NCI-H1694 treated with DMSO at 0.1 percent for 48 hours (cell line): Measurements from ENCODE around the gene MYT1.

Experiments
- DNase-seq: peaks from one replicate; lab custom pipeline; 2025; lab: John Stamatoyannopoulos, UW

The MYT1 gene

DNA sequence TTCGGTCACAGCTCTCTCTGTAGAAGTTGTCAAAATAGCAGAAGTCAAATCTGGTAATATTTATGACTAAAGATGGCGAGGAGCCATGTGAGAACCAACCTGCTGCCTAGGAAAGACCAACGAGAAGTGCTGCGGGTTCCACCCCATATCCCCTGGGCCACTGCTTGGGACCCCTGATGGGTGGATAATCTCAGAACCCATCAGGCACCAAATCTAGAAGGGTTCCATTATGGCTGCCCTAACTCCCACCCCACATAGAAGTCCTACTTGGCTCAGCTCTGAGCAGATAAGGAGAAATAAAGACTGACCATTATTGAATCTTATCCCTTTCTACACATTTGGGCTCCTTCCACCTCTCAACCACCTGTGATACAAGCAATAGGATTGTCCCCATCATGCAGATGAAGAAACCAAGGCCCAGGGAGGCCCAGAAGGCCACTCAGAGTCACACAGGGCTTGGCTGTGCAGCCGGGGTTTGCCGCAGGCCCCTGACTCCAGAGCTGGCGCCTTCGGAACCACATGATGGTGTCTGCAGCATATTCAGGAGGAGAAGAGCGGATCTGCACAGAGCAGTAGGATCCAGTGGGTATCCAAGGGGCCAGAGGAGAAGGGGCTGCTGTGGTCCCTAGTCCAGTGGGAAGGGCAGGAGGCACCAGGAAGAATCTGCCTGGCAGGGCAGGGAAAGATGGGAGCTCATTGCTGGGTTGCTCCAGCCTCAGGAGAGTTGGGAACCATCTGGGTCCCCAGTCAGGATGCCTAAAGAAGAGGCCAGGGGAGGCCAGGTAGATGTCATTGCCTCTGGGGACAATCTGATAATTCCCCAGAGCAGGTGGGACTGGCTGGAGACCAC is 81.7 kb downstream of the MYT1 start:
- DNase-seq = no peak

DNA sequence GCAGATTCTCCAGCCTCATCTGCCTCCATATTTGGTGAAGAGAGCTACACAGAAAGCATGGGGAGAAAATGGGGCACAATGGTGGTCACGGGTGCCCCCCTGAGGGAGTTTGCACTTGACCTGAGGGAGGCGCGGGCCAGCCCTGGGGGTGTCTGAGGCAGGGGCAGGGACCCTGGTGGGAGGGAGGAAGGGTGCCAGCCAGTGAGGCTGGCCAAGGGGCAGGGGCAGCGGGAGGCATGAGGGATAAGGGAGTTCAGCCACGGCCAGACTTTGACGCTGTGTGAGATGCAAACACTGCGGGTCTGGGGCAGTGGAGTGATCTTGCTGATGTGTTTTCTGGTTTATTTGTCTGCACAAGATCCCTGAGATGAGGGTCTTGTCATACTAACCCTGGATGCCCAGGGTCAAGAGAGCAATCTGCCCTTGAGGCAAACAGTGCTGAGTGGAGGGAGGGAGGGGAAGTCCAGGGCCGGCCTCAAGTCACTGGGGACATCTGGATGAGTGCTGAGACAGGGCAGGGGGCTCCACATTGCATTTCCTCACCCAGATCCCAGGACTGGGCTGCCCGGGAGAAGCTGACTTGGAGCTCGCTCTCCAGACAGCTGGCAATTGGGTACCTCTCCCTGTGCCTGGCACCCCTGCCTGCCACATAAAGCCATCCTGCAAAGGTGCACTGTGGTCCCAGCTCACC is 82.5 kb downstream of the MYT1 start:
- no peak for DNase-seq

DNA sequence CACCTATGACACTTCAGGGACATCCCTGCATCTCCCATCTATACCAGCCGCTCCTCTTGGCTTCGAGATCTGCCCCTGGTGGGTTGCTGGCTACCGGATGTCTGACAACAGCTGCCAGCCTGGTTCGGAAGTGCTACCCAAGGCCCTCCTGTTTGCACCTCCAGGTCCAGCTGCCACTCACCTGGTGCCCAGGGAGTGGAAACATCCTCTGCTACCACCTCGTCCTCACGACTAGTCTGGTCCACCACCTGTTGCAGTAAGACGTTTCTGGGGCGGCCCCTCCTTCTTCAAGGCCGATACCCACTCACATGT is 83.0 kb downstream of the MYT1 start:
- DNase-seq = no peak

DNA sequence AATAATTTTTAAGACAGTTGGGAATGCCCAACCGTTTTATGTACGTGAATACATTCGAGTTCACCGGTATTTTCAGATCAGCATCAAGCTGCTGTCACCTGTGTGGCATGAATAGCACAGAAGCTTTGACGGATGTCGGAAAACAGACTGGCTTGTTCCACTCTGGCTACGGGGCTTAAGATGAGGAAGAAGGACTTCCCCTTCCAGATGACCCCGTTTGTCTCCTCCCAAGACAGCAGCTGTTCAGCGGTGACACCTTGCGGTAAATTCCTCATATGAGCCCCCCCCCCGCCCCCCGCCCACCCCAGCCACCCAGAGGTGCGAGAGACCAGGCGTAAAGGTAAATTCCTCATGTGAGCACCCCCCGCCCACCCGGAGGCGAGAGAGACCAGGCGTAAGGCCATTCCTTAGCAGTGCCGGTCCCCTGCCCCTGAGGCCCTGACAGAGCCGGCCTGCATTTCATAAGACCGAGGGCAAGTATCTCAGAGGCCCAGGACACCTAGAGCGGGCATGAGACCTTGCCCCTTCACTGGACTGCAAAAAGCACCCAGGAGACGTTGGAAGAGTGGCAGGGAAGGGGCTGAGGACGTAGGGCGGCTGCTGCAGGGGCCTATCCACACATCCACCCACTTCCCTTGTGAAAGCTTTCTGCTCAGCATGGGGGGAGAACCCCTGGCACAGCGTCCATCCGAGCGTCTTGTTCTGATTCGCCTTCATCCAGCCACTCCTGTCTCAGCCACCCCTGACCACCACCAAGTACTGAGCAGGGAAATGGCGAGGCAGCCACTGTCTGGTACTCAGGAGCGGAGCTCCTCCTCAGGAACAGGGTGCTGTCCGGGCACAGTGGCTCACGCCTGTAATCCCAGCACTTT is 84.0 kb downstream of the MYT1 start:
- DNase-seq = no peak

DNA sequence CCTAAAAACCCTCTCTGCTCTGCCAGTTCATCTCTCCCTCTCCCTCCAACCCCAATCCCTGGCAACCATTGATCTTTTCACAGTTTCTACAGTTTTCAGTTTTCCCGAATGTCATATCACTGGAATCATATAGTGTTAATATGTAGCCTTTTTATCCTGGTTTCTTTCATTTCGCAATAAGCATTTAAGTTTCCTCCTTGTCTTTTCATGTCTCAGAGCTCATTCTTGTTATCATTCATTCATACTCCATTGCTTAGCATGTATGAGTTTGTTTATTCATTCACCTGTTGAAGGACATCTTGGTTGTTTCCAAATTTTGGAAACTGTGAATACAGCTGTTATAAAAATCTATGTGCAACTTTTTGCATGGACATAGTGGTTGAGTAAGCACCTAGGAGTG is 85.8 kb downstream of the MYT1 start:
- DNase-seq = no peak

DNA sequence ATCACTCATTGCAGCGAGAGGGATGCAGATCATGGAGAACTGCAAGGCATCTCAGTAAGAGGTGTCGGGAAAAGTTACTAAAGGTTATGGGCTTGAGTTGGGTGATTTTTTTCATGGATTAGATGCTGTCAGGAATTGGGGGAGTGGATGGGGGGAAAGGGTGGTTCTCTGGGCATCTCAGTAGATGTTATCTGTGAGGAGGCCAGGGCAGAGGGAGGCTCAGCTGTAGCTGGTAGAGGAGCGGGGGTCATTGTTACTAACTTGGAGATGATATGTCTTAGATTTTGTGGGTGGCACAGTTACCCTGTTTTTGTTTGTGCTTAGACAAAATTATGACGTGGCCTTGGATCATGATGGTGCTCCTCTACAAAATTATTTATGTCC is 88.7 kb downstream of the MYT1 start:
- DNase-seq = no peak

DNA sequence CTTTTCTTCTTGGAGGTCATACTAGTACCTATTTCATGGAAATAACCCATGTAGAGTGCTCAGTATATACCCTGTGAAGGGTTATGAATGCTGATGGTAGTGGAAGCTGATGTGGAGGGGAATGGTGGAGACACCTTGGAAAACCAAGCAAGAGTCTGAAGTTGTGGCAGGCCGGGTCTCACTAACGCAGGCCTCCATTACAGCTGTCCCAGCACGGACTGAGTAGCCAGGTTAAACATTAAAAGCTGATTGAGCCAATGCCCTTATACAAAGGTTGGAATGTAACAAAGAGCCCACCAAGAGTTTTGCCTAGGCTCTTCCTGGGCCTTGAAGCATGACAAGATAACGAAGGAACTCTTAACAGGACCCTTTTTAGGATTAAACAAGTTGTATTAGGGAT is 89.2 kb downstream of the MYT1 start:
- DNase-seq = no peak

DNA sequence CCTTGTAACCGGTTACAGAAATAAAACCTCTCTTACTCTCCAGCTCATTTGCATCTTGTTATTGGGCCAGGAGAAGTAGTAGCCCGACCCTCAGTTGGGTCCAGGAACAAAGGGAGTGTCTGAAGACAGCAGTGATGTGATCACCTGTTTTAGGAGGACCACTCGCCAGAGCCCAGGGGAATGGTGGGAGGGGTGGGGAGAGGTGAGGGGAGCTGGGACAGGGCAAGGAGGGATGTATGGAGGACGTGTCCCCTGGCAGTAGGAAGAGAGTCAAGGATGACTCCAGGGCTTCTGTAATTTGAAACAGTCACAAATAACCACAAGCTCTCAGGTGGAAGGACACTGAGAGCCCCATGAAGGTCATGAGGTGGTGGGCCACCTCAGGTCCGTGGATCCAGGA is 89.9 kb downstream of the MYT1 start:
- DNase-seq = no peak

DNA sequence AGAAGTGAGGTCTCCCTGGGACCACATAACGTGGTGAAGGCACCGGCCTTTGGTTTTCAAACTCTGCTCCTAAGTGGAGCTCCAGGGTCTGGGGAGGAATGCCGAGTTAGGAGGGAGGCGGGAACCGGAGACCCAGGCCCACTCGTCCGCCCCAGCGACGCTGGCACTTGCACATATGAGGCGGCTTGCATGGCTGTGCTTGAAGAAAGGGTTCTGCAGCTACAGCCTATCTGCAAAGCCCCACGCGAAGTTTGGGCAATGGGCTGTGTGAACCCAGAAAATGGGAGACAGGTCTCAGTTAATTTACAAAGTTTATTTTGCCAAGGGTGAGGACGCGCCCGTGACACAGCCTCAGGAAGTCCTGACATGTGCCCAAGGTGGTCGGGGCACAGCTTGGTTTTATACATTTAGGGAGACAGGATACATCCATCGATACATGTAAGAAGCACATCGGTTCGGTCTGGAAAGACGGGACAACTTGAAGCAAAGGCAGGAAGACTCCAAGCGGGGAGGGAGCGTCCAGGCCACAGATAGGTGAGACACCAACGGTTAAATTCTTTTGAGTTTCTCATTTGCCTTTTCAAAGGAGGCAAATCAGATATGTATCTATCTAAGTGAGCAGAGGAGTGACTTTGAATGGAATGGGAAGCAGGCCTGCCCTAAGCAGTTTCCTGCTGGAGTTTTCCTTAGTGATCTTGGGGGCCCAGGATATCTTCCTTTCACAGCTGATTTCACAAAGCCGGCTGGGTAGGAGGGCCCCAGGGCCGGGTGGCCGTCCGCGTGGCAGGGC is 90.5 kb downstream of the MYT1 start:
- no peak for DNase-seq

DNA sequence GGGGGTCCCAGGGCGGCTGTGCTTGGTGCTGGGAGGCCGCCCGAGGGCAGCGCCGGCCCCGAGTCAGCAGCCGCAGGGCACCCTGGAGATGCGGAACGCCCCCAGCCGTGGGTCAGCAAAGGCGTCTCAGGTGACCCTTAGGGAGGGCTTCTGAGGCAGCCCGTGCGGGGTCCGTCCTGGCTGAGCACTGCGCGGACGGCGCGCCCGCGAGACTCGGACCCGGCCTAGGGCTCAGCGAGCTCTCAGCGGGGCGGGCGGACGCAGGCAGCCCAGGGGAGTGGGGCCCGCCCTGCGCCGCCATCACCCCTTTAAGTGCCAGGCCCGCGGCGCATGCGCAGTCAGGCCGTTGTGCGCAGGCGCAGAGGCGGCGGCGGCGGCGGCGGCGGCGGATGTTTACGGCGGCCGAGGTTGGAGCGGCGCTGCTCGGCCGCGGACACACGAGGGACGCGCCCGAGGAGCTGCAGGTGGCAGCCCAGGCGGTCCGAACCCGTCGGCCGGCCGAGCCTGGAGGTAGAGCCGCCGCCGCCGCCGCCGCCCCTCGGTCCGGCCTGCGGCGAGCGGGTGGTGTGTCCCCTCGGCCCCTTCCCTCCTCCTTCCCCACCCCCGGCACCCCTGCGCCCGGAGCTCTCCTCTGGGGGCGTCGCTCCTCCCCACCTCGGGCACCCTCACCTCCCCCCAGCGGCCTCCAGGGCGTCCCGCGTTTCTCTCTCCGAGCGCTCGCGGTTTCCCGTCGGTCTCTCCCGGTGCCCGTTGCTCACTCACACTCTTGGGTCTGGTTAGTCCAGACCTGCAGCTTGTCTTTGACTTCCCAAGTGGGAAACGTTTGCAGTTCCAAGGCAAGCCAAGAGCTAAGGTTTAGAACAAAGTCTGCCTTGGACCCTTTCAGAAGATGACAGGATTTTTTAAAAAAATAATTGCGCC is 91.4 kb downstream of the MYT1 start, which contains the start of gene PCMTD2:
Gene PCMTD2, plus strand, starts transcription at position 388 of the 921 bp plus-strand sequence. CDS start 4,218 bp downstream, outside the sequence.
- DNase-seq = peak; percentile 53

DNA sequence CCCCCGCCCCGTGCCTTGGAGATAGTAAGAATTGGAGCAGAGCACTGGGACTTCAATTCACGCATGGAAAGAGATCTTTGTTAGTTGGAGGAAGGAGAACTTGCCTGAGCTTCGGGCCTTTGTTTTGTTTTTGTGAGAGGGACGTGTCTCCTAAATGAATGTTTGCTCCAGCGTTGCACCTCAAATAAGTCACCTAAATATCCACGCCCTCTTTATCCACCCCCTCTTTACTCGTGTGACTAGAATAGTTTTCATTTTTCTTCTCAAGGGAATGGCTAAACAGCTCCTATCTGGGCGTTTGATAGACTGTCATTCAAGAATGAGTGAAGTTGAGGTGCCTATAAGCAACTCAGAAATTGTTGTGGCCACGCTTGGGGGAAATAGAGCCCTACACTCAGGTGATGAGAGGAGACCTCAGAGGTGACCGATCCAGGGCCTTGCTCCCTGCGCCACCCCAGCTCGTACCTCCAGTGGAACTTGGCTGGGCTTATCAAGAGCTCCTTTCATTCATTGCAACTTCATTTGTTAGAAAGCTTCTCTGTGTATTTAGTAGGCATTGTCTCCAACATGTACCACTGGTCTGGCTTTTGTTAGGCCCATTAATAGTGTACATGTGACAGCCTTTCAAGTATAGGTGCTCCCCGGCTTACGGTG is 92.2 kb downstream of the MYT1 start:
- no peak for DNase-seq

DNA sequence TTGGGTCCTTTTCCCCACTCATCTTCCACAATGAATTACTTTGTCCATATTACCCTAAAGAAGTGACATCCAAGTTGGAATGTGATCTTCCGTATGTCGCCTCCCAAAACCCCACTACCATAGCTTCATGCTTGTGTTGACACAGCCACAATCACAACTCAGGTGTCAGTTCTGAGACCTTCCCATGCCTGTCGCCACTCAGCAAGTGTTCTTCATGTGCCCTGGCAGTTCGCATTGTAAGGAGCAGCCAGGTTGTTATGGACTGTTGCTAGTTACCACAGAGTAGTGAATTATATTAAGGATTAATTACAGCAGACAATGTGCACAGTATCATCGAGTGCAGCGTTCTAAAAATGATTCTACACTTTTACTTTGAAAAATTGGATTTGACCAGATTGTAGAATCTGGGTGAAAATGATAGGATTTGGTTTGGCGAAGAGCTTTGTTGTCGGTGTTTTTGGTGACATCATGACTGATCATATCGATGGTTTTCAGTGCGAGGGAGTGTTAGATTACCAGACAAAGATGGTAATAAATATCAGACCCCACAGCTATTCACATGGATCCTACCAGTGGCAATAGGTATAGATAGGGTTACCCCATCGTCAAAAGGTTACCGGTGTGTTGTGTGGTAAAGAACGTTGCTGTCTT is 93.0 kb downstream of the MYT1 start:
- DNase-seq = no peak

DNA sequence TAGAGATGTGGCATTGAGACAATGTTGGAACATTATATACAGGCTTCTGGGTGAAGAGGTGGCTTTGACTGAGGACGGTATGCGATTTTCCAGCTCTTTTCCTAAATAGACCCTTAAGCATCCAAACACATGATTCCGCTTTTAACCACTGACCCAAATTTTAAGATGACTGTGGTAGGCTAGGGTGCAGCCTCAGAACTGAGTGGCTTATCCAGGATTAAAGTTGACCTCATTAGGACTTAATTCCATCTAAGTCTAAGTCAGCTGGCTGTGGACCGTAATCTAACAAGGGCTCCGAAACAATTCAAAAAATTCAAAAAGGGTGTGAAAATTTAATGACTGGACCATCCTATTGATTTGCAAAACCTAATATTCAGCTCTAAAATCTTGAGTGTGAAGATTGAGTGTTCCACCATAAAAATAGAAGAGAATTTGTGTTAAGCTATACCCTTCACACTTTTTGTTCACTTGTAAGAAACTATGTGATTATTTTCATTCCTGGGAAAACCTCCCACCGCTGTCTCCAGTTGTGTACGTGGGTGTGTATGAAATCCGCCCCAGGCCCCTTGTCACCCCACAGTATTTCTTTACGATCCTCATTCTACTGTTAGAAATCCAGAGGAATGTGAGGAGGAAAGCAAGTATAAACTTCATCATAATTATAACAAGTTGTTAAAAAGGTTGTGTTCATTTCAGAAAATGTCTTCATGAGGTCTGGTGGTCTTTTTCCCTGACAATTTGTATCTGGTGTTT is 94.0 kb downstream of the MYT1 start:
- no peak for DNase-seq

DNA sequence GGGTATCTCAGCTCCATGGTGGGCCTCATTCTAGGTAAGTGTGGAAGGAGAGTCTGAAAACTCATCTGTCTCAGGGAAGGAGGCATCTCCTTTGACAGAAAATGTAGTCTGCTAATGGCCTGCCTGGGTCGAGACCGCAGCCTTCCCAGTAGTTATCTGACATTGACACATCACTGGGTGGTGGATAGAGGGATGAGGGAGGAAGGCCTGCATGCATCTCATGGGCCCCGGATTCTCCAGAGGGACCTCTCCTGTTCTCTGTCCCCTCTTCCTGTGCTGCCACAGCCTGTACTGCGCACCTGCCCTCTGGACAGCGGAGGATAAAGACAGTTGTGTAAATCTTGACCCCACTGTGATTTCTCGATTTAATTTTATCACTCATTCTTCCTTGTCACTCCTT is 96.0 kb downstream of the MYT1 start:
- no peak for DNase-seq

DNA sequence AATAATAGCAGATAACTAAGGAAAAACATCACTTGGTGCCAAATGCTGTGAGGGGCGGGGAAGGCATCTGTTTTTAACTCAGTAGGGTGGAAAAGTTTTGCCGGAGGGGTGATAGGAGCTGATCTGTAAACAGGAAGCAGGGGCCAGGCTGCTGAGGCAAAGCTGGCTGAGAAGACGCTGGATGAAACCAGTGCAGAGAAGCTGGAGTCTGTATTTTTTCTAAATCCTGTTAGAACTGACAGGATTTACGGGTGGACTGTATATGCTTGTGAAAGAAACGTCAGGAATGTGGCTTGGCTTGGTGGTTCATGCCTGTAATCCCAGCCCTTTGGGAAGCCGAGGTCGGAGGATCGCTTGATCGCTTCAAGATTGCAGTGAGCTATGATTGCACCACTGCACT is 96.9 kb downstream of the MYT1 start:
- no peak for DNase-seq

DNA sequence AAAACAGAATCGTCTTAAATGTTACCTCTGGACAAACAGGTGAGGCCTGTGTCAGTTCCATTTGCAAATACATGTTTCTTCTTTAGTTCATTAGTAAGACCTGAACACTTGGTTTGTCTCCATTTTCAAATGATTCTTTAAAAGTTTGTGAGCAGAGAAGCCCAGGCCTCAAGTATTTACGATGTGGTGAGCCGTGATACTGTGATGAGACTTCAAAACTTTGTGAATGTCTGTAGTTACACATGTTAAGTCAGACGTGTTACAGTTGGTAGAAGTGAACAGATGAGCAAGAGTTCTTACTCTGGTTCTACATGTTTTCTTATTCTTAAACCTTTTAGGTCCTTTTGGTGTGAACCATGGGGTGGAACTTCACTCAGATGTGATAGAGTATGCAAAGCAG is 99.8 kb downstream of the MYT1 start:
- no peak for DNase-seq

DNA sequence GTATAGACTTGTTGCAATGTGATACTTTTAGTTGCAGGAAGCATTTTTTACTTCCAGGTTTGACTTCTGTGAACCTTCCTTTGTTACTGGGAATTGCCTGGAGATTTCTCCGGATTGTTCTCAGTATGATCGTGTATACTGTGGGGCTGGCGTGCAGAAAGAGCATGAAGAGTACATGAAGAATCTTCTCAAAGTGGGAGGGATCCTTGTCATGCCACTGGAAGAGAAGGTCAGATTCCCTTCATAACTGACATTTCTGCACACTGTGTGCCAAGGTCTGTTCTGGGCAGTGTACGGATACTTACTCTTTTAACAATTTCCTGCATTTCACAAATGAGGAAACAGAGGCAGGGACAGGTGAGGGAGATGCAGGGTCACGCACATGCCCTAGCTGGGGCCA is 100.9 kb downstream of the MYT1 start:
- DNase-seq = no peak

DNA sequence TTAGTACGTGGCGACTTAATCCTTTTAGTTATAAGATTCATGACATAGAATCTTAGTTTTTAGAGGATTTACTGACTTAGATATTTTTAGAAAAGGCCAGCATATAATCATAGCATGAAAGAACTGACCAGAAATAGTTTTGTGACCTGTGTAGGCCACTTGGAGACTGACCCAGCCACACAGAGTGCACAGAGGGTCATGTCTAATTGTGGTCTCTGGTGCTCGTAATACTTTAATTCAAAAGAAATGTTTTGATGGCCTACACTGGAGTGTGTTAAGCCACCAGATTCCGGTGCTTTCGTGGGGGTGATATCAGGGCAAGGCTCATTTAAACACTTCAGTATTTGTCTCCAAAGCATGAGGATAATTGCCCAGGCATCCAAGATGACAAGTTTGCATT is 102.7 kb downstream of the MYT1 start:
- DNase-seq = no peak

DNA sequence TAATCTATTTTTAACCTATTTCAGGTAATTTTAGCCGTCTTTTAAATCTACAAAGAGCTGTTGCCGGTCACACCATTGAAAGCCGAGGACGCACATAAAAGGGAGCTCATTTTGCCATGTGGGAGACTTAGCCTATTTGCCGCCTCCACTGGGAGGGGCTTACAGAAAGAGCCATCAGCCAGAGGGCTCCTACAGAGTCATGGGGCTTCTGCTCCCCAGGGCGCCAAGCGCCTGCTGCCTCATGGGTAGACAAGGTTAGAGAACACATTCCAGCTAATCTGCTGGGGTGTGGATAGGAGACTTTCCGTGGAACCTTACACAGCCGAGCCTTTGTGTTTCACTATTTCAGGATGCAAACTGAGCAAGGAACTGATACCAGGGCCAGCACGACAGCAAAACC is 103.9 kb downstream of the MYT1 start:
- no peak for DNase-seq
